GM19043 (cell line): ENCODE results near the gene PPP5C.

ENCODE experiments used
- ATAC-seq: cut with Tn5 transposase; IDR thresholded peaks from one replicate; pipeline ENCODE4 v1.9.1; 2021; ENCODE audit warnings: low read depth; ENCODE audit not compliant: unreplicated experiment

The PPP5C gene

DNA sequence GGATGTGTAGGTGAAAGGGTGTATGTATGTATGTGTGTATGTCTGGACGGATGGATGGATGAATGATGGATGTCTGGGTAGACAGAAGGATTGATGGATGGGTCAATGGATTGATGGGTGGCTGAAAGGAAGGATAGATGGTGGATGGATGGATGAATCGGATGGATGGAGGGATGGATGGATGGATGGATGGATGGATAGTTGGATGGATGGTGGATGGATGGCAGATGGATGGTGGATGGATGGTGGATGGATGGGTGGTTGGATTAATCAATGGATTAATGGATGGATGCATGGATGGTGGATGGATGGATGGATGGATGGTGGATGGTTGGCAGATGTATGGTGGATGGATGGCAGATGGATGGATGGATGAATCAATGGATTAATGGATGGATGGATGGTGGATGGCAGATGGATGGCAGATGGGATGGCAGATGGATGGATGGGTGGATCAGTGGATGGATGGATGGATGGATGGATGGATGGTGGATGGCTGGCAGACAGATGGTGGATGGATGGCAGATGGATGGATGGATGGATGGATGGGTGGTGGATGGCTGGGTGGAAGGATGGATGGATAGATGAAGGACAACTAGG, 16.5 kb upstream of the PPP5C start:
- no peak for ATAC-seq

DNA sequence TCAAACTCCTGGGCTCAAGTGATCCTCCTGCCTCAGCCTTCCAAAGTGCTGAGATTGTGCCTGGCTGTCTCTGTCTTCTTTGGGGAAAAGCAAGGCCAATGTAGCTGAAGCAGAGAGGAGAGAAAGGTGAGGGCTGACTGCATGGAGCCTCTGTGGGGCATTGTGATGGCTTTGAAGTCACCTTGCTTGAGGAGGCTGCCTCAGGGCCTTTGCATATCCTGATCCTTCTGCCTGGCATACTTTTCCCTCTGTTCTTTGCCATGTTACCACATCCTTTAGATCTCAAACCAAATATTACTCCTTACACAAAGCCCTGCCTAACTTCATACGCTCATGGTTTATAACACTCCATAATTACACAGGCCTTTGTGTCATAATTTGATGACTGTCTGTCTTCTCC, 9.4 kb upstream of the PPP5C start:
- no peak for ATAC-seq

DNA sequence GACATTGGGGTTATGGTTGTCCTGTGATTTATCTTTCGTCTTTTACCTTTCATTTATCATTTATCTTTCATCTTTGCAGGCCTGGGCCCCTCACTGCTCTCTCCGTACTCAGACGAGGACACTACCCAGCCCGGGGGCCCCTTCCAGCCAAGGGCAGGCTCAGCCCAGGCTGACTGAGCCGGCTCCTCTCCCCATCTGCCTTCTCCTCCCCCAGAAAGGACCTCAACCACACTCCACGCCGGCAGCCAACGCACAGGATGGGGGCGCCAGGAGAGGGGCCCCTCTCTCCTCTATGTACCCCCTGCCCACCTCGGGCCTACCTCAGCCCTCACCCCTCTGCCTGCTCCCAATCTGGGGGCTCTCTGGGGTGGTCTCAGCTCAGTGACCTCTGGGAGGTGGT, 7.4 kb upstream of the PPP5C start:
- no peak for ATAC-seq

DNA sequence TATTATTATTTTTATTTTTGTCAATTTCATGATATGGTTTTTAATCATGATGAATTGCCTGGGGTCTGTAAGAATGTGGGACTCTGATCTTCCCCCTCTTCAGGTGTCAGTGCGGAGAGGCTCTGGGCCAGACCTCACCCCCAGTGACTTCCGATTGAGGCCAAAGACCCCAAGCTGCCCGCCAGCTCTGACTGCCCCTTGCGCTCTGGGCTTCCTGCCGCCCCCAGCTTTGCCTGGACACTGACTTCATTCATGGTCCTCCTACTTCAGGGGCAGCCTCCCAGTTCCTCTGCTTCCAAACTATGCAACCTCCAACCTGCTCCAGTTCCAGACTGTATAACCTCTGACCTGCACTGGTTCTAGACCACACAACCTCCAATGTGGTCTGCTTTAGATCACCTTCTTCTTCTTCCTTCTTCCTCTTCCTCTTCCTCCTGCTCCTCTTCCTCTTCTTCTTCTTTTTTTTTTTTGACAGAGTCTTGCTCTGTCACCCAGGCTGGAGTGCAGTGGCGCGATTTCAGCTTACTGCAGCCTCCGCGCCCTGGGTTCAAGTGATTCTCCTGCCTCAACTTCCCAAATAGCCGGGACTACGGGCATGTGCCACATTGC, 6.7 kb upstream of the PPP5C start:
- no peak for ATAC-seq

DNA sequence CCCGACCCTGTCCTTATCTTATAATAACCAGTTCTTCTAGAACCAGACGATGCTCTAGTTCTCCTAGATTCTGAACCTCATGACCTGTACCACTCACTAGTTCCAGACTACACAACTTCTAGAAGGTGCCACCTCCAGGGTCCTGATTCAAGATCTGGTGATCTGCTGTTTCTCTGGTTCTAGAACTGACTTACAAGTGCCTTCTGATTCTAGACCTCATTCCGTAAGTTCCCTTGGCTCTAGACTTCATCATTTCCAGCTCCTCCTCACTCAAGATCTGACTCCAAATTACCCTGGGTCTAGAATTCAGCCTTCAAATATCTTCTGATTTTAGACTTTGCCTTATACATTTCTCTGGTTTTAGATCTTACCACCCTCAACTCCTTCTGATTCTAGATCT, 5.0 kb upstream of the PPP5C start:
- ATAC-seq = no peak

DNA sequence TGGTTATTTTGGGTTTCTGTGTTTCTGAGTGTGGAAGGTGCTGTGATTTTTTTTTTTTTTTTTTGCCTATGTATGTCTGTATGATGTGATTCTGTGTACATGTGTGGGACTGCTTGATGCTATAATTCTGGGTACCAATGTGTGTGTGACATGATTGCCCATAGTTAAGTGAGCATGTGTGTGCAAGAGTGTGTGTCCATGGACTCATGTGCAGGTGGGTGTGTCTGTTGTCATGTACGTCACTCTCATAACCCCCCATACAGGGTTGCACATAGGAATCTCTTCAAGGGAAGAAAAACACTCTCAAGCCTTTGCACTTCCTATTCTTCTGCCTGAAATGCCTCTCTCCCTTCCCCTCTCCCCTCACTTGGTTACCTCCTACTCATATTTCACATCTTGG, 2.5 kb upstream of the PPP5C start:
- no peak for ATAC-seq

DNA sequence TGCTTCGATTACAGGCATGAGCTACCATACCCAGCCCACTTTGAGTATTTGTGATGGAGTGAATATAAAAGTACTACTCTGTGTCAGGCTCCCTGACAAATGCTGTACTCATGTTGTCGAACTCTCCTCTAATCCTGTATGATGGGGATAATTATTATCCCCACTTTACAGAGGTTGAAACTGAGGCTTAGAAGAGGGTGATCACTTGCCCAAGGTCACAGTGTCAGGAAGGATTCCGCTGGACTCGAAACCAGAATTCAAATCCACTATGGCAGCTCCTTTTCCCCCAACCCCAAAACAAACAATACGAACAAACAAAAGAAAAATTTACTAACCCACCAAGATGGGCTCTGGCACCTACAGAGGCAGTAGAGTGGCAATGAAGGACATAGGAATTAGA, 1.7 kb upstream of the PPP5C start:
- no peak for ATAC-seq

DNA sequence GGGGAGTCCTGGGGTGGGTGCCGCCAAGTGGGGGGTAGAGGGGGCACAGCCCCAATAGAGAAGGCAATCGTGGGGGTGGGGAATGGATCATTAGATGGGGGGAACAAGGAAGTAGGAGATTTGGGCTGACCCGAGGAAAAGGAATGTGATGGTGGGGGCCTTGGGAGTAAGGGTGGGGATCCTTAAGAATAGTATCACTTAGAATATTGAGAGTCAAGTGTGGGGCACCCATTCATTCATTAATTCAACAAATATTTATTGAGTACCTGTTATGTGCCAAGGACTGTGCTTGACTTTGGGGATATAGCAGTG, 641 bp downstream of the PPP5C start:
- ATAC-seq = no peak

DNA sequence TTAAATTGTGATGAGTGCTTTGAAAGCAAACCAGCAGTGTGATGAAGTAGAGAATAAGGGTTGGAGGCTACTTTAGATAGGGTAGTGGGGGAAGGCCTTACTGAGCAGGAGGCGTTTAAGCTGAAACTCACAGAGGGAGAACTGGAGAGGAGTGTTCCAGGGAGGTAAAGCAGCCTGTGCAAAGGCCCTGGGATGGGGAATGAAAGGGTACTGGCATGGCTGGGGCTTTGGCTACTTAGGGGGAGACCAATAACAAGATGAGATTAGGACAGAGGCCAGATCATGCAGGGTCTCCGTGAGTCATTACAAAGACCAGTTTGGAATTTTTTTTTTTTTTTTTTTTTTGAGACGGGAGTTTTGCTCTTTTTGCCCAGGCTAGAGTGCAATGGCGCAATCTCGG, 1.1 kb downstream of the PPP5C start:
- no peak for ATAC-seq

DNA sequence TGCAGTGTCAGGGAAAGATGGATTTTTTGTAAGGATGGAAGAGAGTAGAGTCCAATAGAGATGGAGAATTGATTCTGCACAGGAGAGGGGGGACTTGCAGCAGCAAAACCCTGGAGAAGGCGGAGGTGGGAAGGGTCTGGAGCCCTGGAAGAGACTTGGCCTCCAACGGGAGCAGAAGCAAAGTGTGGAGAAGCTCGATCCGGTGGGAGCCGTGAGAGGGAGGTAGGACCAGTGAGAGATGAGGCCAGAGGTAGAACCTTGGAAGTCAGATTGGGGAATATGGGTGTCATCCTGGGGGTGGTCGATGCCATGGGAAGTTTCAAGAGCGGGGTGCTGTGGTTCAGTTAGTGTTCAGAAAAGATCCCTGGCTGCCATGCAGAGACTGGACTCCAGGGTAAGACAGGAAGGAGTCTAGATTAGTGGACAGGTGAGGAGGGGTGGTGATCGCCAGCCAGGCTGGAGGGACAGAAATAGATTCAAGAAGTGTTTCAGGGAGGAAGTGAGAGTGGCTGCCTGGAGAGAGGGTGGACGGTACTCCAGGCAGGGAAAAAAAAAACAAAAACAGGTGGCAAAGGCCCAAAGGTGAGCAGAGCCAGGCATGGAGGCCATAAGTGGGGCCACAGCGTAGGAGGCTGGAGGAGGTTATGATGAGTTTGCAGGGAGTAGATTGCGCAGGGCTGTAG, 2.6 kb downstream of the PPP5C start:
- no peak for ATAC-seq

DNA sequence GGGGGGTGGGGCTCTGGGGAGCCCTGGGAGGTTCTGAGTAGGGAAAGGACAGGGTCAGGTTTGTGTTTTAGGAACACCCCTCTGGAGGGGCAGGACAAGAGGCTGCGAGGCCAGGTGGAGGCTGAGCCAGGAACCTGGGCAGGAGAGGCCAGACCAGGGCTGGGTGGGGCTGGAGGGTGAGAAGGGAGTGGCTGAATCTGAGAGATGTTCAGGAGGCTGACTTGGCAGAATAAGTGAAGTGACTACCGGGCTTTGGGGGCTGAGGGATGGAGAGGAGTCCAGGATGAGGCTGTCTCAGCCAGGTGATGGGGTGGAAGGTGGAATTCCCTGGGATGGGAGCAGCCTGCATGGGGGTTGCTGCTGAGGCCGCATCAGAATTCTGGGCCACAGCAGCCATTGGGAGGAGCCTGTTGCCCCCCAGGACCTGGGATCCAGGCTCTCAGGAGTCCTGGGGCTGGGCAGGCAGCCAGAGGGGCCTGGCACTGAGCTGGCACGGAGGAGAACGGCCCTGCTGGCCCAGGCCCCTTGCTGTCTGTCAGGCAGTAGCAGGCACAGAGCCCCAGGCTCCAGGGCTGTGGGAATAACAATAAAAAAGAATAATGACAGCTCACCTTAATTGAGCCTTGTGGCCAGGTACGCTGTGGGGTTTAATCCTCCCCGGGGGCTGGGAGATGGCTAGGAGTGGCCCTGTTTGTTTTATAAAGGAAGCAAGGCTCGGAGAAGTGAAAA, 3.3 kb downstream of the PPP5C start:
- ATAC-seq = no peak

DNA sequence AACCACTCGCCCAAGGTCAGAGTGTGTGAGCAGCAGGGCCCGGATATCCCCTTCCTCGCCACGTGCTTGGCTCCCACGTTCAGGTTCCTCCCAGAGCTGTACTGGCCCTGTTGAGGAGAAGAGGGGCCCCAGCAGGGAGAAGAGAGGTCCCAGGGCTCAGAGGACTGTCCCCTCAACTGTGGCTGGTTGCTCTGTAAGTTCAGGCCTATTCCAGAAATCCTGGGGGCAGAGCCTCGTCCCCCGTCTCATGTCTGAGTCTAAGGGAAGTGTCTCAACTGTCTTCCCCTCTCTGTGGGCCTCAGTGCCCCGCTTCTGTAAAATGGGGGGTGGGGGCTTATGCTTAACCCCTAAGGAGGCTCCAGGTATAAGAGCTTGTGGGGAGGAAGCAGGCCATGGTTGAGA, 3.9 kb downstream of the PPP5C start:
- ATAC-seq = no peak

DNA sequence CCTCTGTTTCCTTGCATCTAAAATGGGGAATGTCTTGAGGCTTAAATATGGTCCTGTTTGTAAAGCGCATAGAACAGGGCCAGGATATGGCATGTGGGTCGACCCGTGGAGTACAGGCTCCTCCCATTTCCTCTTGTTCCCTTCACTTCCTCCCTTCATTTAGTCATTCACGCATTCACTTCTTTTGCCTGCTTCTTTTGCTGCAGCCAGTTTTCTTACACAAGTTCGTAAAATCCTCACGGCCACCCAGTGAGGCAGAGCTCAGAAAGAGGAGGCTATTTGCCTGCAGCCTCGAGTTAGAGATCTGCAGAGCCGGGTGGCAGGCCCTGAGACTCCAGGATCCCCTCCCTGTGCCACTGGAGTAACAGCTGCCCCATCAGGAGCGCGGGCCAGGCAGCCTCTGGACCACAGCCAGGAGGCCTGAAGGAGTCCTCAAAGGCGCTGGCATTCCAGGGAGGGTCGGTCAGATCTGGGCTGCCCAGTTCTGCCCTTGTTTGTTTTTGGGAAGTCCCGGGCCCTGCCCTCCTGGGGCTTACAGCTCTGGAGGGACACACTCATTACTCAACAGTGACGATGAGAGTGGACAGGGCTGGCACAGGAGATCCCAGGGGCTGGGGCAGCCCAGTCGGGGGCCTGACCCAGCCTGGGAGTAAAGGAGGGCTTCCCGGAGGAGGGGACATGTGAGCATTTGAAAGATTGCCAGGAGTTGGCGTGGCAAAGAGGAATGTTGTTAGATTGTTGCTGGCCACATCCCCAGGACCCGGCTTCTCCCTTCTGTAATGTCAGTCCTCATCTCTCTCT, 4.6 kb downstream of the PPP5C start:
- ATAC-seq = no peak

DNA sequence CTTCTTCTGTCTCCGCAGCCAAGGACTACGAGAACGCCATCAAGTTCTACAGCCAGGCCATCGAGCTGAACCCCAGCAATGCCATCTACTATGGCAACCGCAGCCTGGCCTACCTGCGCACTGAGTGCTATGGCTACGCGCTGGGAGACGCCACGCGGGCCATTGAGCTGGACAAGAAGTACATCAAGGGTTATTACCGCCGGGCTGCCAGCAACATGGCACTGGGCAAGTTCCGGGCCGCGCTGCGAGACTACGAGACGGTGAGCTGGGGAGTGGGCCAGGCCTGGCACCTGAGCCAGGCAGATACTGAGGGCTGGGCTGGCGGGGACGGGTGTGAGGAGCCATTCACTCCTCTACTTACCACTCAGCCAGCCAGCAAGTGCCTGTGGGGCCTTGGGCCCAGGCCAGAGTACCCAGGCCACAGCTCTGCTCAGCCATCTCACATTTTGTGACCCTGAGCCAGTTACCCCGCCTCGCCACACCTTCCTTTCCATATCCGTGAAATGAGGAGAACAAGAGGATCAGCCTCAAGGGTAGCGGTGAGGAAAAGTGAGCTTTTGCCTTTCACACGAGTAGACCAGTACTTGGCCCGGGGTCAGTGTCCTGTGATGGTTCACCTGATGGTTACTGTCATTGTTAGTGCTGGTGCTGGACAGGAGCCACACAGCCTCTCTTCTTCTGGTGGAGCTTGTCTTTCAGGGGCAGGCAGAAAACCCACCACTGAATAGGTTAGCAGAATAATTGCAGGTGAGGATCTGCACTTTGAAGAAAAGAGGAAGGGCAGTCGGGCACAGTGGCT, 7.0 kb downstream of the PPP5C start:
- no peak for ATAC-seq

DNA sequence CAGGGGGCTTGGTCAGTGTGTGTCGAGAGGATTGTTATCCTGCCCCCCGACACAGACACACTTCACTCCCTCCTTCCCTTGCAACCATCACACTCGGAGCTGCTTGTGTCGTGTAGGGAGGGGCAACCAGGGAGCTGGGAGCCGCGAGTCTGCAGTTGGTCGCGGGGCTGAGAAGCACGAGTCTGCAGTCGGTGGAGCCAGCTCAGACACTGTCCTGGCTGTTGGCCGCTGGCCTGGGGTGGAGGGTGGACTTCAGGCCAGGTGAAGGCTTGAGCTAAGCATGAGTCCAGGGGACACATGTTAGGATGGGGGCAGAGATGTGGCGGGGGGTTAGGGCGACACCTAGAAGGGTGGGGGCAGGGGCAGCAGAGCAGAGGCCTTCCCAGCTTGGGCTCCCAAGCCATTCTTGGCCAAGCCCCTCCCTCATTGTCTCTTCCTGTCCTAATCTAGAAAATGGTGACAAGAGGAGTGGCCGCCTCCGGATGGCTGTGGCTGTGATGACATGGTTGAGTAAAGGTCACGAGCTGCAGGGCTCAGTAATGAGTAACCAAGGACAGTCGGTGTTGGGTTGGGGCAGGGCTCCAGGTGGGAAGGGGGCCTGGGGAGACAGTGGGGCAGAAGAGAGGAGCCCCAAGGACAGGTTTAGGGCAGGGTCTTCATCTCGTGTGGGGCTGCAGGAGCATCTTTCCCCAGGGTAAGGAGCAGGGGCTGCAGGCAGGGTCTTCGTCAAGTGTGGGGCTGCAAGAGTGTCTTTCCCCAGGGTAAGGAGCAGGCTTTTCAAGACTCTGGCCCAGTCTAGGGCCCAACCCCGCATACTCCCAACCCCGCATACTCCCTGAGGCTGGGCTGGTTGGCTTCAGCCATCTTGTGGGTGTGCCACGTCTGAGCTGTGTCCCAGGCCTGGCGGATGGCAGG, 8.6 kb downstream of the PPP5C start:
- ATAC-seq = no peak

DNA sequence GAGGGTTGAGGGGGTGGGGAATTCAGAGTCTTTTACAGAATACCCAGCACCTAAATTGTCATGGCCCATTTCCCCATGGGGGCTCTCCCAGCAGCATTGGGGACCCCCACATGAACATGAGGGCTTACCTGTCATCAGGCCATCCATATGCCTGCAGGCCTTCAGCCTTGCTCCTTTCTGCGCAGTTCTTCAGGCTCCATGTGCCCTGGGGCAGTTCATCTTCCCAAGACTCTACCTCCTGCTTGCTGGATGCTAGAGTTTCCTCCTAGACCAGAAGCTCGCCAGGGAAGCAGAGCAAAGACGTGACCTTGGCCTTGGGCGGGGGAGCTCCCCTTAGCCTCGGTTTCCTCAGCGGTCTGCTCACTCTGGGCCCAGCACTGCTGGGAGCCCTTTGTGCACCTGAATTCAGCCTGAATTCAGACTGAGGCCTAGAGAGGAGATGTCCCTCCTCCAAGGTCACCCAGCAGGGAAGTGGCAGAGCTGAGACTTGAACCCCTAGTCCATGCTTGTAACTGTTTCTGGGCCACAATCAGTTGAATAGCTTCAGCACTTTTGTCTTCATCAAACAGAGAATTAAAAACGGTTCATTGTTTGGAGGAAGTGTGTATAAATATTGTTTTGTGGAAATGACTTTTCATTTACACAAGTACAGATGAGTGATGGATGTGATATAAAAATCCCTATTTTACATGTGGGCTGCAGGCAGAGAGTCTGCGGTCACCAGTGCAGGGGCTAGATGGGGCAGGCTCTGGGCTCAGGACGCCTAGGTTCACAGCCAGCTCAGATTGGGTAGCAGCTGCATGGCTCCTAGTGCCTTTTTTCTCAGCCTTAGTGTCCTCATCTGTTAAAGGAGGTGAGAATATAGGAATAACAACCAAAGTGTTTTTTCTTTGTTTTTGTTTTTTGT, 9.5 kb downstream of the PPP5C start:
- ATAC-seq = no peak

DNA sequence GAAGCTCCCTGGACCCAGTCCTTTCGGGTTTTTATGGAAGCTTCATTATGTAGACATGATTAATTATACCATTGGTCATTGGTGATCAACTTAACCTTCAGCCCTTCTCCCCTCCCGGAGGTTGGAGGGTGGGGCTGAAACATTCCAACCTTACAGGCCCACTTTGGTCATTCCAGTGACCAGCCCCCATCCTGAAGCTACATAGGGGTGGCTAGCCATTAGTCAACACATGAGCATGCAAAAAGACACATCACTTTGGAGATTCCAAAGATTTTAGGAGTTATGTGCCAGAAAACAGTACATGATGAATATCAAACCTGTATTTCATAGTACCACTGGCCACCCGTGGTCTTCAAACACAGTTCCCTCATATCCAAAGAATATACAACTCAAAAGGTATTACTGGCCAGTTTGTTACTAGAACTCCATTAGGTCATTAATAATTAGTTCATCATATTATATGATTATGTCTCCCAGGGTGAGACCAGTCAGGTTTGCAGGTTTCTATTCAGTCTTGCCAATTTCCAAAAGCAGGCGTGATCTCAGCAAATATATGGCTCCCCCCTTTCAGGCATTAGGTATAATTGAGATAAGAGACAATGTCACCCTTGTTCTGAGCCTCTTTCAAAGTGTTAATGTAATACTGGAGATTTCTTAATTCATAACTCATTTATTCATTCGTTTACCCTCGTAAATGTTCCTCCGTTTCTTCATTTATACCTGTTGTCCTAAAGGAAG, 11.1 kb downstream of the PPP5C start:
- no peak for ATAC-seq

DNA sequence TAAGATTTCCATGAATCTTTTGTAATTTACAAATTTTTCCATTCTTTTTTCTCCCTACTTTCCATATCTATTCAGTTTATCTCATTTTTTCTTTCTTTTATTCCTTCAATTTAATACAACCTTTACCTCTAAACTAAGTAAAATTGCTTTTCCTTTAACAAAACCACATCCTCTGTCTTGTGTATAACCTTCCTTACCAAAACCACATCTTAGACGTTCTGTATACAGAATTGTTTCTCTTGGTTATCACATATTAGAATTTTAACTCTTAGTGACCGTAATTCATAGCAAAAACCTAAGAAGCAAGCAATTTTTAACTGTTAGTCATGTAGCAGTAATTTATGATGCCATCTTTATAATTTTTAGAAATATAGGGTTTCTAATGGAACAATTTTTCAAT, 15.0 kb downstream of the PPP5C start:
- ATAC-seq = no peak
